HepG2 (cell line): Measurements from ENCODE around the gene GGNBP2. TPM values are rescaled to one million over a fixed set of nuclear protein-coding genes. Genes with fewer than 3 reads are reported as not detected.
A peak's percentile ranks its signal among the peaks of the same experiment; 100 is the strongest.

Source experiments
- ATAC-seq: fragments of 200-7000 bp; cut with Tn5 transposase; 3 replicates; pipeline ENCODE4 v1.9.1; 2020; ENCODE audit warnings: mild to moderate bottlenecking, moderate library complexity
- Bru-seq: library from RNA; stranded (reverse); fragments of 400-500 nt; gene quantifications from one replicate; lab custom pipeline; 2021; lab: Mats Ljungman, UMichigan
- BruChase-seq, 2 experiments: library from RNA; stranded (reverse); fragments of 400-500 nt; gene quantifications; one replicate each; lab custom pipeline; 2021; lab: Mats Ljungman, UMichigan
- BruUV-seq: library from RNA; stranded (reverse); fragments of 400-500 nt; replicated peaks from 2 replicates; lab custom pipeline; 2021; lab: Mats Ljungman, UMichigan
- CTCF ChIA-PET: fragments of 300-600 bp; formaldehyde crosslinking; extraction: SDS; loops from one replicate; lab custom pipeline; 2021; ENCODE audit warnings: low total read pairs, inconsistent platforms, low intra/inter-chr PET ratio; lab: Yijun Ruan, JAX
- POLR2A ChIA-PET: fragments of 350-600 bp; sonication (Branson Sonifier 250); formaldehyde crosslinking; loops from one replicate; lab custom pipeline; 2020; ENCODE audit warnings: antibody characterized with exemption, inconsistent platforms; lab: Yijun Ruan, JAX
- DNase-seq: peaks from one replicate; pipeline ENCODE4 v3.0.0-alpha.2; 2015; ENCODE audit warnings: low spot score
- FAIRE-seq: peaks from 3 replicates; lab custom pipeline; 2011; peaks lifted over from hg19 to GRCh38; lab: Jason Lieb, UNC
- H2AFZ ChIP-seq: one replicate; pipeline ENCODE4 v1.6.1; 2011; ENCODE audit warnings: low read length, inconsistent platforms
- H3K27ac ChIP-seq: fragments of 300-600 bp; 3 replicates; pipeline ENCODE4 v1.8.0; 2011; ENCODE audit warnings: mixed run types, mild to moderate bottlenecking, mixed read lengths, low read length, inconsistent platforms; ENCODE audit not compliant: insufficient read depth; ENCODE audit errors: extremely low read length
- H3K27me3 ChIP-seq, 2 experiments: fragments of 200-600 bp in 1 of 2; 2 replicates in 1 of 2; 3 replicates in 1 of 2; pipeline versions ENCODE4 v1.6.0 to v1.8.0; 2011; ENCODE audit warnings: low read length in 2 of 2, mild to moderate bottlenecking in 2 of 2, moderate library complexity in 2 of 2, inconsistent platforms in 1 of 2; ENCODE audit not compliant: insufficient read depth in 2 of 2, control insufficient read depth in 1 of 2
- H3K36me3 ChIP-seq, 2 experiments: fragments of 200-600 bp in 1 of 2; replicated peaks in 1 of 2; 2 replicates in 1 of 2; 3 replicates in 1 of 2; pipeline versions ENCODE4 v1.5.1 to v1.8.0; 2011; ENCODE audit warnings: low read length in 2 of 2, inconsistent platforms in 1 of 2; ENCODE audit not compliant: insufficient read depth in 2 of 2, control insufficient read depth in 1 of 2
- H3K4me1 ChIP-seq: 2 replicates; pipeline ENCODE4 v1.5.1; 2012; ENCODE audit warnings: low read length, inconsistent platforms; ENCODE audit not compliant: insufficient read depth
- H3K4me2 ChIP-seq: 2 replicates; pipeline ENCODE4 v1.6.0; 2011; ENCODE audit warnings: low read depth, low read length, inconsistent platforms
- H3K4me3 ChIP-seq, 3 experiments: fragments of 200-600 bp in 1 of 3; sonication (generic), shearing (Covaris generic) in 1 of 3; replicated peaks in 1 of 3; 2 replicates each; pipeline ENCODE4 v1.5.1; 2011 to 2016; ENCODE audit warnings: low read length in 3 of 3, inconsistent platforms in 2 of 3, low read depth in 2 of 3, mild to moderate bottlenecking in 2 of 3, control low read depth in 1 of 3, mixed read lengths in 1 of 3; ENCODE audit not compliant: insufficient read depth in 1 of 3
- H3K79me2 ChIP-seq: one replicate; pipeline ENCODE4 v1.6.1; 2011; ENCODE audit warnings: low read length, inconsistent platforms; ENCODE audit not compliant: insufficient read depth
- H3K9ac ChIP-seq: 2 replicates; pipeline ENCODE4 v1.6.0; 2011; ENCODE audit warnings: mild to moderate bottlenecking, low read depth, low read length, inconsistent platforms; ENCODE audit not compliant: insufficient read depth
- H3K9me3 ChIP-seq: 2 replicates; pipeline ENCODE4 v1.5.1; 2012; ENCODE audit warnings: mild to moderate bottlenecking, low read length
- H4K20me1 ChIP-seq: 2 replicates; pipeline ENCODE4 v1.6.0; 2011; ENCODE audit warnings: inconsistent platforms, mild to moderate bottlenecking, low read length, moderate library complexity; ENCODE audit not compliant: insufficient read depth
- ATF2 ChIP-seq: sonication (generic); formaldehyde crosslinking; IDR thresholded peaks from 2 replicates; pipeline ENCODE4 v1.4.0; 2020; ENCODE audit warnings: missing genetic modification reagents
- GPBP1L1 ChIP-seq: sonication (generic); formaldehyde crosslinking; IDR thresholded peaks from 2 replicates; pipeline ENCODE4 v1.5.0; 2020; ENCODE audit warnings: mild to moderate bottlenecking, missing genetic modification reagents
- ISL2 ChIP-seq: sonication (generic); formaldehyde crosslinking; IDR thresholded peaks from 2 replicates; pipeline ENCODE4 v1.5.0; 2020; ENCODE audit warnings: missing genetic modification reagents
- KAT8 ChIP-seq: IDR thresholded peaks from 2 replicates; pipeline ENCODE4 v1.6.1; 2016; ENCODE audit warnings: missing genetic modification reagents, missing compliant biosample characterization
- KDM3A ChIP-seq: IDR thresholded peaks from 2 replicates; pipeline ENCODE4 v1.6.1; 2018; ENCODE audit warnings: low read depth, missing compliant biosample characterization
- MAZ ChIP-seq, 2 experiments: sonication (generic) in 1 of 2; formaldehyde crosslinking in 1 of 2; IDR thresholded peaks; 2 replicates each; pipeline versions ENCODE4 v1.5.0 to v1.6.1; 2012 to 2020; ENCODE audit warnings: low read depth in 2 of 2, mild to moderate bottlenecking in 2 of 2, borderline replicate concordance in 1 of 2, improper control_type of control experiment in 1 of 2, low read length in 1 of 2, missing genetic modification reagents in 1 of 2, moderate library complexity in 1 of 2
- NFE2 ChIP-seq: sonication (generic); formaldehyde crosslinking; IDR thresholded peaks from 2 replicates; pipeline ENCODE4 v1.4.0; 2020; ENCODE audit warnings: missing genetic modification reagents
- SIX1 ChIP-seq: sonication (generic); formaldehyde crosslinking; IDR thresholded peaks from 2 replicates; pipeline ENCODE4 v1.4.0; 2020; ENCODE audit warnings: missing genetic modification reagents, borderline replicate concordance
- SP4 ChIP-seq: sonication (generic); formaldehyde crosslinking; IDR thresholded peaks from 2 replicates; pipeline ENCODE4 v1.8.1; 2023; ENCODE audit warnings: mild to moderate bottlenecking, missing genetic modification reagents
- TBP ChIP-seq: sonication (generic); formaldehyde crosslinking; IDR thresholded peaks from 2 replicates; pipeline ENCODE4 v1.5.0; 2020; ENCODE audit warnings: missing genetic modification reagents
- ZNF180 ChIP-seq: sonication (generic); formaldehyde crosslinking; IDR thresholded peaks from 2 replicates; pipeline ENCODE4 v1.4.0; 2020; ENCODE audit warnings: low read depth, missing genetic modification reagents, borderline replicate concordance
- ZNF362 ChIP-seq: sonication (generic); formaldehyde crosslinking; IDR thresholded peaks from 2 replicates; pipeline ENCODE4 v1.4.0; 2020; ENCODE audit warnings: missing genetic modification reagents, mild to moderate bottlenecking, borderline replicate concordance
- WGBS: methylation state at CpG from one replicate; pipeline ENCODE4 v1.1.6; 2017; ENCODE audit warnings: low lambda C conversion rate; 5-methylcytosine and 5-hydroxymethylcytosine counted together
- in situ Hi-C: cut with HindIII; loops from 2 replicates; pipeline ENCODE4 v1.10.0; 2017; ENCODE audit warnings: low pct_unique_long_range_greater_than_20kb; ENCODE audit not compliant: extremely low pct_ligation_motif_present
- intact Hi-C: fragments of 100-400 bp; cut with micrococcal nuclease; formaldehyde crosslinking; loops from one replicate; pipeline ENCODE4 v1.10.0; 2022; ENCODE audit not compliant: unreplicated experiment
- long read RNA-seq, 2 experiments: library from RNA in 1 of 2; library from polyadenylated mRNA in 1 of 2; stranded (forward) in 1 of 2; unstranded in 1 of 2; transcript quantifications; one replicate each; pipeline ENCODE4 v2.0.0, GENCODE V29; 2019 to 2022
- polyA minus RNA-seq, 3 experiments: library from RNA; depleted of rRNA, polyadenylated mRNA; stranded (reverse); fragments of >200 nt; gene quantifications; 2 replicates each; pipeline ENCODE4 v1.2.3, GENCODE V29; 2011; ENCODE audit warnings: low replicate concordance in 1 of 3
- polyA plus RNA-seq, 8 experiments: library from polyadenylated mRNA; depleted of rRNA in 3 of 8; stranded (reverse) in 7 of 8; unstranded in 1 of 8; fragments of >200 nt; fragmentation: Illumina TruSeq in 4 of 8; extraction: Trizol in 4 of 8; gene quantifications; 2 replicates each; pipeline versions ENCODE4 v1.2.1 to v1.2.3, GENCODE V29; 2011 to 2016; ENCODE audit warnings: low read depth in 4 of 8, missing spikeins in 1 of 8, mixed read lengths in 1 of 8; ENCODE audit not compliant: insufficient read depth in 1 of 8
- total RNA-seq, 5 experiments: library from RNA; depleted of rRNA; stranded (reverse); fragments of >200 nt; fragmentation: Illumina TruSeq; extraction: Trizol; gene quantifications; 2 replicates each; pipeline ENCODE4 v1.2.3, GENCODE V29; 2016; ENCODE audit warnings: low read depth in 1 of 5

The GGNBP2 gene
- total RNA-seq (2016; rRNA removed; fragmentation: Illumina TruSeq; extraction: Trizol) (53.3 and 59.6 TPM in 2 replicates), polyA plus RNA-seq (2011; rRNA removed) (75.5 and 84.2 TPM in 2 replicates), polyA minus RNA-seq (2011; rRNA and poly(A)+ RNA removed; ENCODE audit: low replicate concordance) (67.2 and 86.8 TPM in 2 replicates), Bru-seq, nascent RNA (percentile 89 among the genes with signal in this experiment), BruChase-seq, experiment 1, labeled RNA remaining after a 6-hour chase (percentile 87 among the genes with signal in this experiment), BruChase-seq, experiment 2, labeled RNA remaining after a 2-hour chase (percentile 90 among the genes with signal in this experiment)
- total RNA-seq (2016; cell fraction: cytosol; rRNA removed; fragmentation: Illumina TruSeq; extraction: Trizol; ENCODE audit: low read depth): 12.2 and 13.2 TPM in 2 replicates
- 54.5 and 55.8 TPM in 2 replicates for total RNA-seq (2016; cell fraction: insoluble cytoplasmic fraction; rRNA removed; fragmentation: Illumina TruSeq; extraction: Trizol)
- 17.0 and 19.1 TPM in 2 replicates for total RNA-seq (2016; cell fraction: membrane; rRNA removed; fragmentation: Illumina TruSeq; extraction: Trizol)
- 64.6 and 73.8 TPM in 2 replicates for total RNA-seq (2016; cell fraction: nucleus; rRNA removed; fragmentation: Illumina TruSeq; extraction: Trizol)
- polyA plus RNA-seq (2011; cell fraction: cytosol; rRNA removed): 29.8 and 38.5 TPM in 2 replicates
- polyA plus RNA-seq (2011; cell fraction: nucleus; rRNA removed): 127 and 151 TPM in 2 replicates
- polyA plus RNA-seq (2012): 41.9 and 49.1 TPM in 2 replicates
- 4.2 and 5.6 TPM in 2 replicates for polyA plus RNA-seq (2016; cell fraction: cytosol; fragmentation: Illumina TruSeq; extraction: Trizol; ENCODE audit: low read depth)
- 65.2 and 70.6 TPM in 2 replicates for polyA plus RNA-seq (2016; cell fraction: insoluble cytoplasmic fraction; fragmentation: Illumina TruSeq; extraction: Trizol; ENCODE audit: low read depth)
- 9.6 and 11.3 TPM in 2 replicates for polyA plus RNA-seq (2016; cell fraction: membrane; fragmentation: Illumina TruSeq; extraction: Trizol; ENCODE audit: low read depth)
- polyA plus RNA-seq (2016; cell fraction: nucleus; fragmentation: Illumina TruSeq; extraction: Trizol; ENCODE audit: insufficient read depth, low read depth): 118 and 132 TPM in 2 replicates
- polyA minus RNA-seq (2011; cell fraction: cytosol; rRNA and poly(A)+ RNA removed): 16.6 and 22.4 TPM in 2 replicates
- 108 and 109 TPM in 2 replicates for polyA minus RNA-seq (2011; cell fraction: nucleus; rRNA and poly(A)+ RNA removed)
- long read RNA-seq, experiment 1, partial matches to known transcripts: 24 of 42 reads
- long read RNA-seq, experiment 1, other reads (novel, unspliced or antisense): 14 of 42 reads
- long read RNA-seq, experiment 2, partial matches to known transcripts: 25 of 62 reads
- long read RNA-seq, experiment 2, other reads (novel, unspliced or antisense): 32 of 62 reads

GRCh38 chr17:36544307-36545076 lies at the start of gene GGNBP2:
GGNBP2 (plus strand) TSS chr17:36544919; CDS start chr17:36545725, 806 bp downstream.
- Histone ChIP-seq H3K4me3 (peak within 1 kb of the TSS; percentile 88 to 100 (median 97)), H3K4me1 (peaks cover 33% of the 10 kb centered on the region), H3K36me3 (no peaks in the 10 kb centered on the region; a peak in 1 of 5 replicates), H3K27ac (peak within 1 kb of the TSS; percentile 100), H3K27me3 (peaks cover 0 to 5% of the 10 kb centered on the region in 2 experiments; a peak in 1 of 5 replicates), H4K20me1 (peaks cover 31% of the 10 kb centered on the region), H3K79me2 (peaks cover 48% of the 10 kb centered on the region), H3K9ac (peak within 1 kb of the TSS; percentile 100), H2AFZ (peak within 1 kb of the TSS; percentile 87), H3K9me3 (no peaks in the 10 kb centered on the region), H3K4me2 (peak within 1 kb of the TSS; percentile 95)
- CTCF ChIA-PET: no interaction called here
- in situ Hi-C loops: no loop called here
- BruUV-seq: TSS peak; percentile 89
- 0% methylated on average over 24 of the region's 71 CpGs for WGBS
- DNase-seq (peak; percentile 83), FAIRE-seq (no peak), ATAC-seq (peak; percentile 81)
- POLR2A ChIA-PET: interaction anchor here (0.6 to 4.2 kb wide), 10 partner anchors 10 to 1074 kb away, joined by 3 to 107 read pairs (median 4); partner anchors contain the start of genes DHRS11, MRM1, MYO19 and PIGW
- intact Hi-C loops: loop anchor here (5.0 kb wide), 2 partner anchors 48 to 57 kb away; partner anchors contain the start of genes DHRS11 and ZNHIT3
- TF ChIP-seq MAZ (IDR thresholded peaks at IDR 0.05; ENCODE audit: borderline replicate concordance, low read depth, low read length) (peak; percentile 80; the same call in 1 of the 2 replicates), MAZ (CRISPR knock-in tag; IDR thresholded peaks at IDR 0.05; ENCODE audit: low read depth) (peak; percentile 79), NFE2 (CRISPR knock-in tag) (no peak), ZNF180 (CRISPR knock-in tag) (0 out of 2 replicates have a peak, but pooled peaks have one; percentile 9), TBP (no peak), ISL2 (peak; percentile 36; the same call in 1 of the 2 replicates), KAT8 (CRISPR knock-in tag) (peak; percentile 75; the same call in 1 of the 2 replicates), SP4 (CRISPR knock-in tag) (peak; percentile 53; the same call in 1 of the 2 replicates), ATF2 (CRISPR knock-in tag) (0 out of 2 replicates have a peak, but pooled peaks have one; percentile 28), GPBP1L1 (CRISPR knock-in tag) (no peak), SIX1 (CRISPR knock-in tag) (no peak), KDM3A (CRISPR knock-in tag) (0 out of 2 replicates have a peak, but pooled peaks have one; percentile 46), ZNF362 (CRISPR knock-in tag) (no peak)
